Natural killer cell (primary cell): ENCODE data around the gene RAPGEF1. TPM values are rescaled to one million over a fixed set of nuclear protein-coding genes. Genes with fewer than 3 reads are reported as not detected.

Experiments
- ATAC-seq, 3 donors: fragments of 150-1000 bp in 2 of 3; fragments of 200-7000 bp in 1 of 3; cut with Tn5 transposase; 1 replicate in 1 of 3; 2 replicates in 2 of 3; pipeline ENCODE4 v1.10.0; 2021; ENCODE audit warnings: mild to moderate bottlenecking in 2 of 3, moderate library complexity in 2 of 3
- DNase-seq, 2 donors: peaks; one replicate each; pipeline versions ENCODE4 v3.0.0 to v3.0.0-alpha.2; 2013 to 2021; ENCODE audit warnings: mixed read lengths in 1 of 2
- H3K27ac ChIP-seq: one replicate; pipeline ENCODE4 v1.5.1; 2013; ENCODE audit warnings: mild to moderate bottlenecking, low read length
- H3K27me3 ChIP-seq: one replicate; pipeline ENCODE4 v1.6.1; 2013; ENCODE audit warnings: low read length; ENCODE audit not compliant: control insufficient read depth, insufficient read depth
- H3K36me3 ChIP-seq: one replicate; pipeline ENCODE4 v1.6.1; 2013; ENCODE audit warnings: low read length; ENCODE audit not compliant: control insufficient read depth, insufficient read depth
- H3K4me1 ChIP-seq: one replicate; pipeline ENCODE4 v1.6.1; 2013; ENCODE audit warnings: low read length; ENCODE audit not compliant: control insufficient read depth, insufficient read depth
- H3K4me3 ChIP-seq: one replicate; pipeline ENCODE4 v1.5.1; 2013; ENCODE audit warnings: low read length
- H3K9me3 ChIP-seq: one replicate; pipeline ENCODE4 v1.6.1; 2013; ENCODE audit warnings: low read length; ENCODE audit not compliant: control insufficient read depth, insufficient read depth
- H3K27ac Mint-ChIP-seq, 2 donors: one replicate each; pipeline ENCODE4 v1.8.0; 2022; ENCODE audit warnings: mild to moderate bottlenecking in 2 of 2, mixed read lengths in 2 of 2, moderate library complexity in 1 of 2
- H3K27me3 Mint-ChIP-seq, 2 donors: one replicate each; pipeline ENCODE4 v1.8.0; 2022; ENCODE audit warnings: low read depth in 2 of 2, mixed read lengths in 2 of 2
- H3K36me3 Mint-ChIP-seq: one replicate; pipeline ENCODE4 v1.8.0; 2022; ENCODE audit warnings: mixed read lengths
- H3K4me1 Mint-ChIP-seq, 2 donors: one replicate each; pipeline ENCODE4 v1.8.0; 2022; ENCODE audit warnings: mixed read lengths in 2 of 2
- H3K4me3 Mint-ChIP-seq: one replicate; pipeline ENCODE4 v1.8.0; 2022; ENCODE audit warnings: mild to moderate bottlenecking, moderate library complexity, mixed read lengths
- H3K9me3 Mint-ChIP-seq, 2 donors: one replicate each; pipeline ENCODE4 v1.8.0; 2022; ENCODE audit warnings: mixed read lengths in 2 of 2
- WGBS: methylation state at CpG from one replicate; pipeline ENCODE4 v1.1.7; 2013; ENCODE audit warnings: missing lambda C conversion rate; ENCODE audit not compliant: insufficient coverage; 5-methylcytosine and 5-hydroxymethylcytosine counted together
- intact Hi-C: fragments of 100-400 bp; cut with micrococcal nuclease; formaldehyde crosslinking; loops from one replicate; pipeline ENCODE4 v1.14.2; 2022
- total RNA-seq, 4 donors: library from RNA; stranded (reverse); fragments of 120-200 nt in 1 of 4; gene quantifications; one replicate each; pipeline versions ENCODE4 v1.2.3 to v1.2.4, GENCODE V29; 2013 to 2022
- TF ChIP-seq, protein P1 (sequence below): fragments of 200-600 bp; IDR thresholded peaks from one replicate; pipeline ENCODE4 v1.8.0; 2022; ENCODE audit warnings: antibody characterized with exemption

RAPGEF1 gene
- total RNA-seq, 3 donors from 2014 or later (not counting 1 experiment from before 2014, with no cell fraction given): 210 to 224 (median 222) TPM

DNA sequence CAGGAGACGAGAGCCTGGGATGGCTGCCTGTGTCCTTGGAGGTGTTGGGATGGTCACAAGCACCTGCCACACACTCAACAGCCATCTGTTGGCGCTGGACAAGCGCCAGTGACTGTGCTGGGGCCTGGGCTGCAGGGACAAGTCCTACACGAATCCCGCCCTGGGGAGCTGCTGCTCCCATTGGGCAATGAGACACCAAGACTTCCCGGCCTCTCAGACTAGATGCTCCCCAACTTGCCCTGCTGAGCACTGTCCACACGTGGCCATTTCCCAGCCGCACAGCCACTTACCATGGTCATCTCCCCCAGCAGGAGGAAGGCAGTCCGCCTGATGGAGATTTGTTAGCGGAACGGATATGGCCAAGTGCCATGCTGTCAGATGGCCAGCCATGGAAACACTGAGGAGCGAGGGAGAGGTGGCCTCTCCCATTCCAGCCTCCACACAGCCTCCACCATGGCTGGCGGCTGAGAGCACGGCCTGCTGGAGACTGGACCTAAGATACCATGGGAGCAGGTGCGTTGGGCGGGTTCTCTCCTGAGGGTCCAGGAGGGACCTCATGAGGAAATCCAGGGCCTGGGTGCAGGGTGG lies 150.7 kb downstream of the RAPGEF1 start:
- H3K9me3 ChIP-seq: no peaks in the 10 kb centered on the region
- H3K36me3 ChIP-seq: peaks cover 33% of the 10 kb centered on the region
- no peak overlapping the region for H3K4me3 ChIP-seq
- Mint-ChIP-seq H3K27ac (peak overlapping the region in 1 of 2 donors; percentile 66), H3K4me1 (peaks cover 51 to 61% of the 10 kb centered on the region in 2 donors), H3K27me3 (no peaks in the 10 kb centered on the region), H3K9me3 (no peaks in the 10 kb centered on the region), H3K36me3 (no peaks in the 10 kb centered on the region), H3K4me3 (no peak overlapping the region)
- no peak overlapping the region for H3K27ac ChIP-seq
- no peaks in the 10 kb centered on the region for H3K27me3 ChIP-seq
- peaks cover 42% of the 10 kb centered on the region for H3K4me1 ChIP-seq
- no peak for DNase-seq
- intact Hi-C loops: no loop called here
- WGBS: 97% methylated on average over 16 of the region's 16 CpGs
- no peak for ATAC-seq
- TF ChIP-seq, protein P1, sequence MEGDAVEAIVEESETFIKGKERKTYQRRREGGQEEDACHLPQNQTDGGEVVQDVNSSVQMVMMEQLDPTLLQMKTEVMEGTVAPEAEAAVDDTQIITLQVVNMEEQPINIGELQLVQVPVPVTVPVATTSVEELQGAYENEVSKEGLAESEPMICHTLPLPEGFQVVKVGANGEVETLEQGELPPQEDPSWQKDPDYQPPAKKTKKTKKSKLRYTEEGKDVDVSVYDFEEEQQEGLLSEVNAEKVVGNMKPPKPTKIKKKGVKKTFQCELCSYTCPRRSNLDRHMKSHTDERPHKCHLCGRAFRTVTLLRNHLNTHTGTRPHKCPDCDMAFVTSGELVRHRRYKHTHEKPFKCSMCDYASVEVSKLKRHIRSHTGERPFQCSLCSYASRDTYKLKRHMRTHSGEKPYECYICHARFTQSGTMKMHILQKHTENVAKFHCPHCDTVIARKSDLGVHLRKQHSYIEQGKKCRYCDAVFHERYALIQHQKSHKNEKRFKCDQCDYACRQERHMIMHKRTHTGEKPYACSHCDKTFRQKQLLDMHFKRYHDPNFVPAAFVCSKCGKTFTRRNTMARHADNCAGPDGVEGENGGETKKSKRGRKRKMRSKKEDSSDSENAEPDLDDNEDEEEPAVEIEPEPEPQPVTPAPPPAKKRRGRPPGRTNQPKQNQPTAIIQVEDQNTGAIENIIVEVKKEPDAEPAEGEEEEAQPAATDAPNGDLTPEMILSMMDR: no peak

DNA sequence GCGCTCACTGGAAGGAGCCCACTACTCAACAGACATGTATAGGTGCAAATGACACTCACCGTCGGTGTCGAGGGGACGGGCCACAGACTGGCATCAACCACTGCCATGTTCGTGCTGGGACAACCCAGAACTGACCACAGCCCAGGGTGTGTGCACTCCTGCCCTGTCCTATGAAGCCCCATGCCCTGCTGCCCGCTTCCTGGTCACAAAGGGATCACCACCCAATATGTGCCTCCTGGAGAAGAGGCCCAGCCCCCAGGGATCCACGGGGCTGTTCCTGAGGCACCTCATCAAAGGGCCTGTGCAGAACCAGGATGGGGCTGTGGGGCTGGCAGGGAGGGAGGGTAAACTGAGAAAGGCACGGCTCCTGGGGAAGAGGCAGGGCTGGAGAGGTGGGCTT lies 151.5 kb downstream of the RAPGEF1 start:
- Histone ChIP-seq H3K9me3 (no peaks in the 10 kb centered on the region), H3K36me3 (peaks cover 39% of the 10 kb centered on the region), H3K4me1 (peaks cover 50% of the 10 kb centered on the region), H3K27ac (no peak overlapping the region), H3K27me3 (no peaks in the 10 kb centered on the region), H3K4me3 (no peak overlapping the region)
- TF ChIP-seq, protein P1: no peak
- Mint-ChIP-seq H3K27me3 (no peaks in the 10 kb centered on the region), H3K4me3 (no peak overlapping the region), H3K27ac (peak overlapping the region; percentile 66 to 90), H3K9me3 (no peaks in the 10 kb centered on the region), H3K4me1 (peaks cover 56 to 67% of the 10 kb centered on the region in 2 donors), H3K36me3 (no peaks in the 10 kb centered on the region)
- 95% methylated on average over 9 of the region's 9 CpGs for WGBS
- no peak for ATAC-seq
- peak in 1 of 2 donors; percentile 4 for DNase-seq
- intact Hi-C loops: no loop called here

DNA sequence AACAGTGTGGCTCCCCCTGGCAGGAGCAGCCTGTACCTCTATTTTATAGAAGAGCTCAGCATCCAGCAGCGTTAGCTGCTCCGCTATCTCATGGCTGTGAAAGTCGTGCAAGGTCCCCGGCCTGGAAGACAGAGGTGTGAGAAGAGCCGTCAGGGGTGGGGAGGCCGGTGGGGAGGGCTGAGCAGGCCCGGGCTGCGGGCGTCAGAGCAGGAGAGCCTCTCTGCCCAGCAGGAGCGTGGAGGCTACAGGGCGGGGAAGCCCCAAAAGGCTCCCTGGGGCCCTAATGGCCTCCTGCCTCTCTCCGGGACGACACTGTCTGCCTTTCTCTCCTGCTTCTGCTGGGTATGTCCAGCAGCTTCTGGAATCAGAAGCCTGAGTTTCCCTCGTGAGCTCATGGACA lies 152.0 kb downstream of the RAPGEF1 start:
- Histone ChIP-seq H3K9me3 (no peaks in the 10 kb centered on the region), H3K27me3 (no peaks in the 10 kb centered on the region), H3K4me1 (peaks cover 55% of the 10 kb centered on the region), H3K36me3 (peaks cover 44% of the 10 kb centered on the region), H3K4me3 (no peak overlapping the region), H3K27ac (no peak overlapping the region)
- Mint-ChIP-seq H3K27me3 (no peaks in the 10 kb centered on the region), H3K4me3 (peak overlapping the region; percentile 4), H3K27ac (peak overlapping the region; percentile 90), H3K36me3 (no peaks in the 10 kb centered on the region), H3K9me3 (no peaks in the 10 kb centered on the region), H3K4me1 (peaks cover 56 to 72% of the 10 kb centered on the region in 2 donors)
- ATAC-seq (no peak), DNase-seq (peak in 1 of 2 donors; percentile 9)
- TF ChIP-seq, protein P1: no peak
- intact Hi-C loops: no loop called here
- WGBS: 89% methylated on average over 14 of the region's 14 CpGs

DNA sequence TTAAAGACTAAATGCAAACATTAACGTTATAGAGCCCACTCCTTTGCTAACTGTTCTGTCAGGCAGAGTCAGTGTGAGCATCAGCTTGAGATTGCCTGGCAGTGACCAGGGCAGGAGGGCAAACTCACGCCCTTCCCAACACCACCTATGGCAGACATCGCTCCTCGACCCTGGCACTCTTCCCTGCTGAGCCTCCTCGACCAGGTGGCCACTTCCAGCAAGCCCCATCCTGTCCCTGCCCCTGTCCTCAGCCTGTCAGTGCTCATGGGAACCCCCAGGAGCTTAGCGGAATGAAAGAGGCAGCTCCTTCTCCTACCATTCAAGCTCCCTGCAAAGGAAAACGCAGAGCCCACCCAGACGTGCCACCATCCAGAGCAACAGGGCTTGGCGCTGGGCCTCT lies 152.5 kb downstream of the RAPGEF1 start:
- Mint-ChIP-seq H3K9me3 (no peaks in the 10 kb centered on the region), H3K36me3 (no peaks in the 10 kb centered on the region), H3K27ac (peak overlapping the region; percentile 90), H3K4me1 (peaks cover 56 to 76% of the 10 kb centered on the region in 2 donors), H3K4me3 (peak overlapping the region; percentile 10), H3K27me3 (no peaks in the 10 kb centered on the region)
- intact Hi-C loops: no loop called here
- Histone ChIP-seq H3K4me1 (peaks cover 61% of the 10 kb centered on the region), H3K27ac (no peak overlapping the region), H3K27me3 (no peaks in the 10 kb centered on the region), H3K9me3 (no peaks in the 10 kb centered on the region), H3K36me3 (peaks cover 50% of the 10 kb centered on the region), H3K4me3 (no peak overlapping the region)
- peak in 1 of 2 donors; percentile 11 for DNase-seq
- TF ChIP-seq, protein P1: no peak
- no peak for ATAC-seq
- WGBS: 86% methylated on average over 9 of the region's 9 CpGs
